ENCODE data around the gene ABTB1. TPM values are rescaled to one million over a fixed set of nuclear protein-coding genes. Genes with fewer than 3 reads are reported as not detected.
"Not testable (repeated sequence)": the region's sequence is repeated elsewhere in the genome, so short reads cannot be mapped to it uniquely, and the experiment has no call there.

Gene ABTB1
- total RNA-seq, 1 donor from 2014 or later = 8.7 TPM

DNA sequence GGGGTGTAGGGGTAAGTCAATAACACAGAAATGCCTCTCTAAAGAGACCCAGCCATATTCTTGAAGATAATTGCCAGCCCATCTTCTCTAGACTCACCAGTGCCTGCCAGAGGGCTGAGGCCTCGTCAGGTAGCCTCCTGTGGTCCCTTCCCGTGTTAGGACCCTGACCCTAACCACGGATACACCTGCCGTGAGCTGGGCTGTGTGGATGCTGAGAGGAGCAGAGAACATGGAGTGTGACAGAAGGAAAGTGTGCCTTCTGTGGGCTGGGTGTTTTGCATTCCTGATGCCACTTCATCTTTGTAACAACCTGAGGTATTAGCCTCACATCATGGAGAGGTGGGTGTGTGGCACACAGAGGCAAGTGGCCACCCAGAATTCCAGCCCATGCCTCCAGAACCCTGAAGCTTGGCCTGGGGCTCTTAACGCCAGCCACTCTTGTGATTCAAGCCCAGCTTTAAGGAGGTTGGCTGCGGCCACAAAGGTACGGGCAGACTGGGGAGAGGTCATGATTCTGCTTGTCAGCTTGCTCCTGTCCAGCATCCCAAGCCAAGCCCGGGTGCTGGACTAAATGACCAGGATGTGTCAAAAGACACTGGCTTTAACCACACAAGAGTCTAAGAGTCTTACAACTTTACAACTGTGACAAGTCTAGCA is 21.1 kb upstream of the ABTB1 start:
- H3K4me1 Mint-ChIP-seq (ENCODE audit: unreplicated experiment) = no peaks in the 10 kb centered on the region
- no peaks in the 10 kb centered on the region for H3K36me3 Mint-ChIP-seq (ENCODE audit: low read depth, unreplicated experiment)
- H3K4me3 Mint-ChIP-seq (ENCODE audit: unreplicated experiment) = no peak overlapping the region
- no peak overlapping the region for H3K27ac Mint-ChIP-seq (ENCODE audit: unreplicated experiment)
- TF ChIP-seq CTCF (IDR thresholded peaks at IDR 0.05; ENCODE audit: unreplicated experiment) = no peak
- peaks cover 2% of the 10 kb centered on the region for H3K27me3 Mint-ChIP-seq (ENCODE audit: unreplicated experiment)
- DNase-seq (ENCODE audit: low spot score) = no peak
- H3K9me3 Mint-ChIP-seq (ENCODE audit: unreplicated experiment) = no peaks in the 10 kb centered on the region

GRCh38 chr3:127652246-127652995 is 20.3 kb upstream of the ABTB1 start:
- no peaks in the 10 kb centered on the region for H3K36me3 Mint-ChIP-seq (ENCODE audit: low read depth, unreplicated experiment)
- peak; percentile 66 for DNase-seq (ENCODE audit: low spot score)
- H3K27me3 Mint-ChIP-seq (ENCODE audit: unreplicated experiment) = peaks cover 2% of the 10 kb centered on the region
- H3K27ac Mint-ChIP-seq (ENCODE audit: unreplicated experiment) = no peak overlapping the region
- peak; percentile 73 for TF ChIP-seq CTCF (IDR thresholded peaks at IDR 0.05; ENCODE audit: unreplicated experiment)
- H3K4me3 Mint-ChIP-seq (ENCODE audit: unreplicated experiment) = no peak overlapping the region
- H3K4me1 Mint-ChIP-seq (ENCODE audit: unreplicated experiment) = no peaks in the 10 kb centered on the region
- no peaks in the 10 kb centered on the region for H3K9me3 Mint-ChIP-seq (ENCODE audit: unreplicated experiment)

DNA sequence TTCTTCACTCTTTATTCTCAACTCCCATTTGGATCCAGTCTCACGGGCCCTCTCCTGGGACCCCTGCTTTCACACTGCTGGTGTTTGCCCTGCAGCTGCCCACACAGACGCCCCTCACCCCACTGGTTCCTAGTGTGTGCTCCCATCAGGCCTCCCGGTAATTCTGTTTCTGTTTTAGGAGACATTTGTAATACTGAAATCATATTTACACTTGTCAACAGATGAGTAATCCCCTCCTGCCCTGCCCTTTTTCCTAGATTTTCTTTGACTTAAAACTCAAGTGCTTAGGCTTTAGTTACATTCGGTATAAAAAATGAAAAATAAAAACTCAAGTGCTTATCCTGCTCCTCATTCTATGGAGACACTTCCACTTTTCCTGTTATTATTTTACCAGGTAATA is 18.4 kb upstream of the ABTB1 start:
- Mint-ChIP-seq H3K9me3 (ENCODE audit: unreplicated experiment) (no peaks in the 10 kb centered on the region), H3K27me3 (ENCODE audit: unreplicated experiment) (peaks cover 2% of the 10 kb centered on the region), H3K4me1 (ENCODE audit: unreplicated experiment) (no peaks in the 10 kb centered on the region), H3K27ac (ENCODE audit: unreplicated experiment) (no peak overlapping the region), H3K4me3 (ENCODE audit: unreplicated experiment) (no peak overlapping the region), H3K36me3 (ENCODE audit: low read depth, unreplicated experiment) (no peaks in the 10 kb centered on the region)
- no peak for DNase-seq (ENCODE audit: low spot score)
- TF ChIP-seq CTCF (IDR thresholded peaks at IDR 0.05; ENCODE audit: unreplicated experiment) = no peak

DNA sequence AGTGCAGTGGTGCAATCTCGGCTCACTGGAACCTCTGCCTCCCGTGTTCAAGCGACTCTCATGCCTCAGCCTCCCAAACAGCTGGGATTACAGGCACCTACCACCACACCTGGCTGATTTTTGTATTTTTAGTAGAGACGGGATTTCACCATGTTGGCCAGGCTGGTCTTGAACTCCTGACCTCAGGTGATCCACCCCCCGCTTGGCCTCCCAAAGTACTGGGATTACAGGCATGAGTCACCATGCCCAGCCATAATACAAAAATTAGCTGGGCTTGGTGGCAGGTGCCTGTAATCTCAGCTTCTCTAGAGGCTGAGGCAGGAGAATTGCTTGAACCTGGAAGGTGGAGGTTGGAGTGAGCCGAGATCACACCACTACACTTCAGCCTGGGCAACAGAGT is 17.8 kb upstream of the ABTB1 start:
- not testable (repeated sequence) for H3K27ac Mint-ChIP-seq (ENCODE audit: unreplicated experiment); H3K9me3 Mint-ChIP-seq (ENCODE audit: unreplicated experiment); H3K36me3 Mint-ChIP-seq (ENCODE audit: low read depth, unreplicated experiment); H3K4me3 Mint-ChIP-seq (ENCODE audit: unreplicated experiment); H3K27me3 Mint-ChIP-seq (ENCODE audit: unreplicated experiment); H3K4me1 Mint-ChIP-seq (ENCODE audit: unreplicated experiment); DNase-seq (ENCODE audit: low spot score)

DNA sequence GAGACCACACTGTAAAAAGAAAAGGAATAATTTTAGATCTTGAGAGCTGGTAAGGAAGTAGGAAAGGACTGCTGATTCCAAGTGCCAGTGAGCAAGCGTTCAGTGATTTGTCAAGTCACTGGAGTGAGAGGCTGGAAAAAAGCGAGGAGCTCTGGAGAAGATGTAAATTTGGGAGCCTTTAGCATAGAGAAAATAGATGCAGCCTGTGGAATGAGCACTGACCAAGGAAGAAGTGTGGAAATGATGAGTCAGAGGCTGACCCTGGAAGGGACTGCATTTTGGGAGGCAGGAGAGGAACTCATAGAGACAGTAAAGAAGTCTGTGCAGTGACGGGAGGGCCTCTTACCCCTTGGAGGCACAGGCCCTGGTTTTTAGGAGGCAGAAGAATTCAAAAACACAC is 17.1 kb upstream of the ABTB1 start:
- no peak for TF ChIP-seq CTCF (IDR thresholded peaks at IDR 0.05; ENCODE audit: unreplicated experiment)
- H3K27me3 Mint-ChIP-seq (ENCODE audit: unreplicated experiment) = no peaks in the 10 kb centered on the region
- no peak for DNase-seq (ENCODE audit: low spot score)
- no peaks in the 10 kb centered on the region for H3K36me3 Mint-ChIP-seq (ENCODE audit: low read depth, unreplicated experiment)
- peaks cover 4% of the 10 kb centered on the region for H3K4me1 Mint-ChIP-seq (ENCODE audit: unreplicated experiment)
- no peak overlapping the region for H3K4me3 Mint-ChIP-seq (ENCODE audit: unreplicated experiment)
- H3K9me3 Mint-ChIP-seq (ENCODE audit: unreplicated experiment) = no peaks in the 10 kb centered on the region
- no peak overlapping the region for H3K27ac Mint-ChIP-seq (ENCODE audit: unreplicated experiment)

Data from endothelial cell (in vitro differentiated cells).